Kidney epithelial cell (primary cell): ENCODE measurements around the gene FAR1. TPM values are rescaled to one million over a fixed set of nuclear protein-coding genes. Genes with fewer than 3 reads are reported as not detected.
"Not testable (repeated sequence)": the region's sequence is repeated elsewhere in the genome, so short reads cannot be mapped to it uniquely, and the experiment has no call there.

ENCODE experiments used
- DNase-seq: peaks from one replicate; pipeline ENCODE4 v3.0.0-alpha.2; 2010; ENCODE audit warnings: low read depth
- H3K27me3 ChIP-seq: 2 replicates; pipeline ENCODE4 v1.6.0; 2011; ENCODE audit warnings: low read length; ENCODE audit not compliant: control insufficient read depth, insufficient read depth
- H3K36me3 ChIP-seq: 2 replicates; pipeline ENCODE4 v1.5.1; 2011; ENCODE audit warnings: low read length; ENCODE audit not compliant: control insufficient read depth, insufficient read depth
- H3K4me3 ChIP-seq: 2 replicates; pipeline ENCODE4 v1.5.1; 2011; ENCODE audit warnings: low read depth, mild to moderate bottlenecking, control low read depth, low read length
- CTCF ChIP-seq: IDR thresholded peaks from 2 replicates; pipeline ENCODE4 v1.5.1; 2011; ENCODE audit warnings: mild to moderate bottlenecking, moderate library complexity, low read length, control low read depth, inconsistent platforms; ENCODE audit not compliant: insufficient read depth, poor library complexity, severe bottlenecking
- total RNA-seq: library from RNA; depleted of rRNA; stranded (reverse); fragments of >200 nt; gene quantifications from 2 replicates; pipeline ENCODE4 v1.2.3, GENCODE V29; 2015

FAR1 gene
- 35.1 and 35.3 TPM in 2 replicates for total RNA-seq

GRCh38 chr11:13668102-13668956 is at the start of gene FAR1:
Gene FAR1 (plus strand): TSS chr11:13668668. CDS start chr11:13694766, 26,098 bp downstream.
- H3K4me3 ChIP-seq = peak within 1 kb of the TSS; percentile 88
- no peaks in the 10 kb centered on the region for H3K36me3 ChIP-seq
- peak; percentile 30 for TF ChIP-seq CTCF
- H3K27me3 ChIP-seq = no peaks in the 10 kb centered on the region
- peak; percentile 94 for DNase-seq

GRCh38 chr11:13620063-13620462 is 48.4 kb upstream of the FAR1 start:
- no peak for DNase-seq
- Histone ChIP-seq H3K27me3 (no peaks in the 10 kb centered on the region), H3K36me3 (no peaks in the 10 kb centered on the region), H3K4me3 (no peak overlapping the region)
- no peak for TF ChIP-seq CTCF

- H3K27me3 ChIP-seq, H3K4me3 ChIP-seq, H3K36me3 ChIP-seq, DNase-seq: not testable (repeated sequence)
These were observed 41.6 kb upstream of the FAR1 start for GRCh38 chr11:13626818-13627217.

- H3K27me3 ChIP-seq, H3K4me3 ChIP-seq, DNase-seq, H3K36me3 ChIP-seq: not testable (repeated sequence)
These were observed 39.8 kb upstream of the FAR1 start for GRCh38 chr11:13628634-13629033.

GRCh38 chr11:13629779-13630178 is 38.7 kb upstream of the FAR1 start:
- TF ChIP-seq CTCF = no peak
- Histone ChIP-seq H3K4me3 (no peak overlapping the region), H3K36me3 (no peaks in the 10 kb centered on the region), H3K27me3 (no peaks in the 10 kb centered on the region)
- no peak for DNase-seq

- Histone ChIP-seq H3K27me3 (no peaks in the 10 kb centered on the region), H3K4me3 (no peak overlapping the region), H3K36me3 (no peaks in the 10 kb centered on the region)
- no peak for DNase-seq
- no peak for TF ChIP-seq CTCF
These were observed 33.2 kb upstream of the FAR1 start for GRCh38 chr11:13635290-13635689.

GRCh38 chr11:13635804-13636203 is 32.7 kb upstream of the FAR1 start:
- H3K36me3 ChIP-seq = no peaks in the 10 kb centered on the region
- no peak for TF ChIP-seq CTCF
- H3K4me3 ChIP-seq = no peak overlapping the region
- H3K27me3 ChIP-seq = no peaks in the 10 kb centered on the region
- DNase-seq = no peak
